Measurements from ENCODE around the gene ROR2. TPM values are rescaled to one million over a fixed set of nuclear protein-coding genes. Genes with fewer than 3 reads are reported as not detected.
"Not testable (repeated sequence)": the region's sequence is repeated elsewhere in the genome, so short reads cannot be mapped to it uniquely, and the experiment has no call there.

The ROR2 gene
- polyA plus RNA-seq, 3 donors: 14.1 to 17.3 (median 14.2) TPM

DNA sequence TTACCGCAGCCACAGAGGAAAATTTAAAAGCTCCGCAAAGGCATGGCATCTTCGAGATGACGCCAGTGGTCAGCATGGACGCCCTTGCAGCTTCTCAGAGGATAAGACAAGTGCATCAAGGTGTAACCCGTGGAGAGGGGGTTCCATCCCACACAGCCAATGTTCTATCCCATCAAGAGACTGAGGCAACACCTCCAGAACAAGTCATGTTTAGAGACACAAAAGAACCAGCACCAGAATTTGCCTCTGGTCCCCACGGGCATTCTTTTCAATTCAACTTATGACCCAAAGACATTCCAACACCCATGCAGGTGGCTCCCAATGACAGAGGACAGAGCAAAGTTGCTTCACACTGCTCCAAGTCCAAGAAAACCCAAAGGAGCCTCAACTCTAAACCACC is 20.7 kb downstream of the ROR2 start:
- no peak for DNase-seq (ENCODE audit: low read depth in 3 of 3, low spot score in 2 of 3)

DNA sequence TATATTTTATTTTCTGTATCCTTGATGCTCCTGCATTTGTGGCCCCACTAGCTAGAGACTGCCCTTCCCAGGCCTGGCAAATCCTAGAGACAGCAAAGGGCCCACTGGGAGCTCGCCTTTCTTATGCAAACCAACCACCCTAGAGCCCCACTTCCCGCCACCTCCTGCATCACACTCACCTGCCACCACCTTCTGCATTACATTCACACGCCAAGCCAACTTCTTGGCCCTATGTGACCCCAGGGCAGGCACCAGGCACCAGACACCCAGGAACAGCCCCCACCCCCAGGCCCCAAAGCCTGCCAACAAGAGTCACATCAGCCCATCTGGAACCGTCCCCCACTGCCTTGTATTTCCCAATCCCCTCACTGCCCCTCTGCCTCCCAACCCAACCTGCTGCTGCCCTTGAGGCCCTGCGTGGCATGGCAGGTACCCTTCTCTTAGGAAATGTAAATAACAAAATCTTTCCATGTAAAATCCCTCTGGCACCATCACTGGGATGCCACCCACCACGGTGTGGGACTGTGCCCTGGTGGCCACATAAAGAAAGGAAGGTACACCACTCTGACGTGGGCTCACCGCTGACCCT is 22.0 kb downstream of the ROR2 start:
- DNase-seq (ENCODE audit: low read depth in 3 of 3, low spot score in 2 of 3): no peak

DNA sequence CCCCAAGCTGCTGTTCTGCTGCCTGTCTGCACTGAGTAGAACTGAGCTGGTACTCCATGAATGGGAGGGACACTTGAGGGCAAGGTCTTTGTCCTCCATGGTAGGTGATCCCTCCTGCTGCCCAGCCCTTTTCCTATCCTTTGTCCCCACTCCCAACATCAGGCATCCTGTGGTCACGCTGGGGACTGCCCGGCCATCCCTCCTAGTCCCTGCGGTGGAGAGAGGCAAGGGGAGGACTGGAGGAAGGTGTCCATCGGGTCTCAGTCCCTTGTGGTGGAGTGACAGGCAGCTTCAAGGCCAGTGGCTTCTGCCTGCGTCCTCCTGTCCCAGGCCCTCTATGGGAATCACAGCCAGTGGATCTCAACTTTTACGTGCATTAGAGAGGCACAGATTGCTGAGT is 25.9 kb downstream of the ROR2 start:
- DNase-seq (ENCODE audit: low read depth in 3 of 3, low spot score in 2 of 3): no peak

DNA sequence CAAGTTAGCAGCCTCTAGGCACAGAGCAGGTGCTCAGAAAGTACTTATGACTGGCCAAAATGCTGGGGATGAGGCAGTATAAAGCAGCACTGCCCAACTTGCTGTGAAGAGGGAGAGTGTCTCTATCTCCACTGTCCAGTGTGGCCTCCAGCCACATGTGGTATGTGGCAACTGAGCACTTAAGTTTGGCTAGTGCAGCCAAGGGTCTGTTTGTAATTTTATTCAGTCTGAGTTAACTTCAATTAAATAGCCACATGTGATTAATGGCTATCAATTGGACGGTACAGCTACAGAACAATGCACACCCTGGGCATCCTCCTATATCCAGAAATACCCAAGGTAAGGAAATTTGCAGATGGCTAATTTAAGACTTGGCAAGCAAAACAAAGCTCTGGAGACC is 26.9 kb downstream of the ROR2 start:
- DNase-seq (ENCODE audit: low read depth in 3 of 3, low spot score in 2 of 3): no peak

DNA sequence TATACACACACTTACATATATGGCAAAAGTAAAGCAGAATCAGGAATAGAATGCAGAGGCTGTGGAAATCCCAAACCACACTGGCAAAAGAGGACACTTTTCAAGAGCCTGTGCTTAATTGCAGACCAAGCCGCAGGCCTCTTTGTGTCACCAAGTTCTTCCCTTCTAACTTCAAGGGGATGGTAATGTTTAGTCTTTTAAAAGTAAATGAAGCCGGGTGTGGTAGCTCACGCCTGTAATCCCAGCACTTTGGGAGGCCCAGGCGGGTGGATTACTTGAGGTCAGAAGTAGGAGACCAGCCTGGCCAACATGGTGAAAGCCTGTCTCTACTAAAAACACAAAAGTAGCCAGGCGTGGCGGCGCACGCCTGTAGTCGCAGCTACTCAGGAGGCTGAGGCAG is 28.7 kb downstream of the ROR2 start:
- DNase-seq (ENCODE audit: low read depth in 3 of 3, low spot score in 2 of 3): no peak

DNA sequence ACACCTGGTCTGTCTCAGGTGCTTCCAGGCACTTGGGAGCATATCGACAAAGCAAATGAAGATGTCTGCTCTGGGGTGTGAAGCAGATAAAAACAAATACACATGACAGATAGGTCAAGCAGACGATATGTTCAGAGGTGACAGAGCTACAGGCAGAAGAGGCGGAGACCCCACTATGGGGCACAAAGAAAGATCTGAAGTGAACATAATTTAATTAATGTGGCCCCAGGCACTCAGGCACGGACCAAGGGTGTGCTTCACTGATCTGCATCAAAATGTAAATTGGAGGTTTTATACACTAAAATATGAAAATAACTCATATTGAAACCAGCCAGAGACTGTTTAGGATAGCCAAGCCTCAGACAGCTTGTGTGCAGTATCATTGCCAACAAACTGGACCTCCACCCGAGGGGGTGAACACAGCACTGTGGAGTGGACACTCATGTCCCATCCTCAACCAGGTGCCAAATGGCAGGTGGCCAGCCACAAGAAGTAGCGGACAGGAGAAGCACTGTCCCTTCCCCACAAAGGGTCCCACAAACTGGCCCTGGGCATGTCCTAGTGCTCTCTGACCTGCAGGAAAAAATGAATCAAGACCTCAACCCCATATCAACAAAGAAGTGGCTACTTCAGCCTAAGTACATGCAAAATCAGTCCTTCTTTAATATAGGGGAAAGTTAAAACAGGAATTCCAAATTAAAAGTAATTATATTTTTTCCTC is 29.2 kb downstream of the ROR2 start:
- DNase-seq (ENCODE audit: low read depth in 3 of 3, low spot score in 2 of 3): no peak

DNA sequence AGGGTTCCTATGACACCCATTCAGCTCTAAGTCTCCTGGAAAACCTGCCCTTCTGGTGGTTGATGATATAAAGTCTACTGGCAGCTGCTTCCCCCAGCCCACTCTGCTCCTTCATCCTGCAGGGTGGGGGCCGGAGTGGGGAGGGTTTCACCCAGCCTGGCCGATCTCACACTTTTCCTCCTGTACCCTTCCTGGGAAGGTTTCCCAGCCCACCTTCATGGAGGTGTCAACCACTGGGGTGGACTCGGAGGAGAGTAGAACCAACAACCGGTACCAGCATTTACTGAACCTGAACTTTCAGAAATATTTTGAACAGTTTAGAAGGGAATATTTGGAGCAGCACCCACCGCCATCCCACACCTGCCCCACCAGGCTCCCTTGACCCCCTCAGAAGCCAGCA is 30.4 kb downstream of the ROR2 start:
- no peak for DNase-seq (ENCODE audit: low read depth in 3 of 3, low spot score in 2 of 3)

DNA sequence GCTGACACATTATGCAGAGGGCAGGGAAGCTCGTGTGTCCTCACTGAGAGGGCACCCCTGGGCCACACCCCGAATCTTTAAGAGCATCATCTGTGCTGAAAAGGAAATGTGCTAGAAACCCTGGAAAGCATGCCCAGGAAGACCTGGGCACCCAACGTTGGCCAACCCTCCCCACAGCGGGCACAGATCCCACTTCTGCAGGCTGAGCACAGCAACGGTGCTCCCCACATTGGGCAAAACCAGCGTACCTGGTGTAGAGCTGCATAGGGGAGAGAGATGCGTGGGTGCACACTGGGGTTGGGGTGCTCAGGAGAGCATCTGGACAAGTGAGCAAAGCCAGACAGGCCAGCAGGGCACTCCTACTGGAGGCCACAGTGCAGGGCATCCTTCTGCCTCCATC is 32.6 kb downstream of the ROR2 start:
- DNase-seq (ENCODE audit: low read depth in 3 of 3, low spot score in 2 of 3): no peak

DNA sequence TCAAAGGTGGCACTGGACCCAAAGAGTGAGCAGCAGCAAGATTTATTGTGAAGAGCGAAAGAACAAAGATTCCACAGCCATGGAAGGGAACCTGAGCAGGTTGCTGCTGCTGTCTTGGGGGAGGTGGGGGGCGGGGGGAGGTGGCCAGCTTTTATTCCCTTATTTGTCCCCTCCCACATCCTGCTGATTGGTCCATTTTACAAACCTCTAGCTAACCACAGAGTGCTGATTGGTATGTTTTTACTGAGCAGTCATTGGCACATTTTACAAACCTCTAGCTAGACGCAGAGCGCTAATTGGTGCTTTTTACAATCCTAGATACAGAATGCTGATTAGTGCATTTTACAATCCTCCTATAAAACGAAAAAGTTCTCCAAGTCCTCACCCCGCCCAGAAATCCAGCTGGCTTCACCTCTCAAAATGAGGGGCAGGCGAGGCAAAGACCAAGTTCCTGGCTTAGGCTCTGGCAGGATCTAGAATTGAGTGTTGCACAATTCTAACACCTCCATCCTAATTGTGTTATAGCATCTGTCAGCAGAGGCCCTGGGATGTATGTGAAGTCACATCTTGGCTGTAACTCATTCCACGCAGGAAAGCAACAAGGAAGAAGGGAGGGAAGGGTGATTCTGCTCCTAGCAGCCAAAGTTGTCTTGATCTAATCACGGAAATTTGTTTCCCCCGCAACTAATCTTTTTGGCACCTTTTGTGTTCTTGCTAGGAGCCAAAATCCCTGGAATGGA is 34.3 kb downstream of the ROR2 start:
- DNase-seq (ENCODE audit: low read depth in 3 of 3, low spot score in 2 of 3): no peak

DNA sequence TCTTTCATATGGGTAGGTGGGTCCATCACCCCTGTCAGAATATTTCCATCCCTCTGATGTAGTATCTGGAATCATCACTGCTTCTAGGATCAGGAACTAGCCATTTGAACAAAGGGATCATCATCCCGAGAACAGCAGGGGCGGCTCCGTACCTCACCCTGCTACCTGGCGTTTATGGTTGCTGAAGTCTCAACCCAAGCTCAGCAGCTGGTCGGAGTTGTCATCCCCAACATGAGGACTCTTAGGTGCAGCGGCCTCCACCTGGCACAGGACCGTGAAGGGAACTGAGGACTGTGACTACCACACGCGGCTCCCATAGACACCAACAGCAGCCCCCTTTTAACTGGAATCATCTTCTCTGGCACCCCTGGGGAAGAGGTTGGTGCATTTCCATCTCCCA is 35.1 kb downstream of the ROR2 start:
- no peak for DNase-seq (ENCODE audit: low read depth in 3 of 3, low spot score in 2 of 3)

DNA sequence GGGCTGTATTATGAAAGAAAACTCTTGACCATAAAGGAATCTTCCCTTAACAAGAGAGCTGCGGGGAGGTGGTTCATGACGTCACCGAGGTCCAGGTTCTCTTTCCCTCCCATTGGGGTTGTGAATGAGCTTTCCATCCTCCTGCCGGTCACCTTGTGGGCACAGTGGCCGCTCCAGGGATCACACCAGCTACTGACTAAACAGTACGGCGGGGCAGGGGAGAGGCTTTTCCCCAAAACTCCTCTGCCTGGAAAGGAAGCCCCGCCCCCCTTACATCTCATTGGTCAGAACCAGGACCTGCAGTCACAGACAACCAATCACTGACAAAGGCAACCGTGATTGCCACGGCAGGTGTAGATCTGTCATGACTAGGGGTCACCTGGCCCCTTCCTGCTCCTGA is 35.6 kb downstream of the ROR2 start:
- DNase-seq (ENCODE audit: low read depth in 3 of 3, low spot score in 2 of 3): no peak

DNA sequence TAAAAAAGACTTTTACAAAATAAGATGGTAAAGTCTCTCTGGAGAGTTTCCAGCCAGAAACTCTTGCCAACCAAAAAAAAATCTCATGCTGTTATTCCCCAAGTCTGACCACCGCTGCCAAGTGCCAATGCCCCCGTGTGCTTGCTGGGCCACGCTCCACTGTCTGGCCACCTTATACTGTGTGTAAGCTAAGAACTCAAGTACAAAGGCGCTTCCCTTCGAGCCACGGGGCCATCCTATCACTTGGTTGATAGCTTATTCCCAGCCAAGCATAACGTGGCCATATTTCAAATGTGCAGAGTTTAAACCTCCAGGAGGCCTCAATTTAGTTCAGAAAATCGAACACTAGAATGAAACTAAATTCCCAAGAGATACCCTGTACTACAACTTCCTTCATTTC is 36.0 kb downstream of the ROR2 start:
- DNase-seq (ENCODE audit: low read depth in 3 of 3, low spot score in 2 of 3): no peak

DNA sequence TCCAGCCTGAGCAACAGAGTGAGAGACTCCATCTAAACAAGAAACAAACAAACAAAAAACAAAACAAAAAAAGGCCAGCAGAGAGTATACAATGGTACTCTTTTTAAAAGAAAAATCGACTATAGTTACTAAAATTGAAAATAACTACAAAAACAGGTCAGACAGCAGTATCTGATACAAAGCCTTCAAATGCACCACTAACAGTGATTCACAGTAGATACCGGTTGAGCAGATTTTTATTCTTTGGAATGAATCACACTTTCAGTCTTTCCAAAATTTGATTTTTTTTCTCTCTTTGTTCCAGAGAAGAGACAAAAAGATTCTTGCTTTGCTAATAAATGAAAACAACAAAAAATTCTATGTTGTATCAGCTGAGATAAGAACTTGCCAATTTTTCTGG is 36.9 kb downstream of the ROR2 start:
- no peak for DNase-seq (ENCODE audit: low read depth in 3 of 3, low spot score in 2 of 3)

DNA sequence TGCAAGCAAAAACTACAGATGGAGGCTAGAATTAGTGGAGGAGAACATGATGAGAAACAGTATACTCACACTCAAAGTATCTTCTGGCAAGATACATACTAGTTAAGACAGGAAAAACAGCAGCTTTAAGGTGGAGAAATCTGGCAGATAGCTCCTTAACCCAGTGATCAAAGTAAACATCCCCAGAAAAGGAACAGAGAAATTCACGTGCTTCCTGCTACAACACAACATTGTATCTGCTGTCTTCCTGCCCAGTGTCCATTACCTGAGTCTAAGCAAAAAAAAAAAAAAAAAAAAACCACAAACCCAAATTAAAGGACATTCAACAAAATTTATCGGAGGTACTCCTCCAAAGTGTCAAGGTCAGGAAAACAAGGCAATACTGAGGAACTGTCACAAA is 38.4 kb downstream of the ROR2 start:
- DNase-seq (ENCODE audit: low read depth in 3 of 3, low spot score in 2 of 3): no peak

DNA sequence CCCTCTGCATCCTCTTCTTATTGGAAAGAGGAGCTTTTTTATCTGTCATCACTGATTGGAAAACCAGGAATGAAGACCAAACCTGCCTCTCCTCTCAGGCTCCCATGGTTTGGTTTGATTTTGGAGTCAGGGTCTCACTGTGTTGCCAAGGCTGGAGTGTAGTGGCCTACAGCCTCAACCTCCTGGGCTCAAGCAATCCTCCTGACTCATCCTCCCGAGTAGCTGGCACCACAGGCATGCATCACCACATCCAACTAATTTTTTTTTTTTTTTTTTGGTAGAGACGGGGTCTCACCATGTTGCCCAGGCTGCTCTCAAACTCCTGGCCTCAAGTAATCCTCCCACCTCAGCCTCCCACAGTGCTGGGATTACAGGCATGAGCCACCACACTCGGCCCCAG is 40.8 kb downstream of the ROR2 start:
- not testable (repeated sequence) for DNase-seq (ENCODE audit: low read depth in 3 of 3, low spot score in 2 of 3)

DNA sequence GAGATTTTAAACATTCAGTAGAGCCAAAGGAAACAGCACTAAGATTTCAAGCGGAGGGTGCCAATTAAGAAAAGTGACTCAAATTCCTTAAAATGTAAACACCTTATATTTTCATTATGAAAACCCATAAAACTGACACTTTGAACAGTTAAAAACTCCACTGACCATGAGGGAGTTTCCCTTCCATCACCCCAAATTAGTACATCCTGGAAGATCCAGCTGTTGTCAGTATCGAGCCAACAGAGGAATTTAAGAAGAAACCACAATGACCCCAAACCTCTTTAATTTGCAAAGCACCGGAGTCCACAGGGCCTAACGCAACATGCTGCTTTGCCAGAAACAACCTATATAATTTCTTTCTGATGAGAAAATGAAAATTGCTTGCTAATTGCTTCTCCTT is 41.3 kb downstream of the ROR2 start:
- DNase-seq (ENCODE audit: low read depth in 3 of 3, low spot score in 2 of 3): no peak

DNA sequence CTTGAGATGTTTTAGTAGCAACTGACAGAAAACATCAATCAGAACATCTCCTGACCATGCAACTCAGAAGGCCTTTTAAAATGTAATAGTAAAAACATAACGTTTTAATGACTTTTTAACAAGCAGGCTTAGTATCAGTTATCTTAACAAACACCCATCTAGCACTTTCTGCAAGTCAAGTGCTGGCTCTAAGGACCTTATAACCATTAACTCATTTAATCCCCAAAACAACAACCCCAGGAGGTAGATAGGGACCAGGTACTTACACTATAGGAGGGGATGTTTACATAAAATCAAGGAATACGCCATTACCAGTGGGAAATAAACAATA is 41.8 kb downstream of the ROR2 start:
- no peak for DNase-seq (ENCODE audit: low read depth in 3 of 3, low spot score in 2 of 3)

DNA sequence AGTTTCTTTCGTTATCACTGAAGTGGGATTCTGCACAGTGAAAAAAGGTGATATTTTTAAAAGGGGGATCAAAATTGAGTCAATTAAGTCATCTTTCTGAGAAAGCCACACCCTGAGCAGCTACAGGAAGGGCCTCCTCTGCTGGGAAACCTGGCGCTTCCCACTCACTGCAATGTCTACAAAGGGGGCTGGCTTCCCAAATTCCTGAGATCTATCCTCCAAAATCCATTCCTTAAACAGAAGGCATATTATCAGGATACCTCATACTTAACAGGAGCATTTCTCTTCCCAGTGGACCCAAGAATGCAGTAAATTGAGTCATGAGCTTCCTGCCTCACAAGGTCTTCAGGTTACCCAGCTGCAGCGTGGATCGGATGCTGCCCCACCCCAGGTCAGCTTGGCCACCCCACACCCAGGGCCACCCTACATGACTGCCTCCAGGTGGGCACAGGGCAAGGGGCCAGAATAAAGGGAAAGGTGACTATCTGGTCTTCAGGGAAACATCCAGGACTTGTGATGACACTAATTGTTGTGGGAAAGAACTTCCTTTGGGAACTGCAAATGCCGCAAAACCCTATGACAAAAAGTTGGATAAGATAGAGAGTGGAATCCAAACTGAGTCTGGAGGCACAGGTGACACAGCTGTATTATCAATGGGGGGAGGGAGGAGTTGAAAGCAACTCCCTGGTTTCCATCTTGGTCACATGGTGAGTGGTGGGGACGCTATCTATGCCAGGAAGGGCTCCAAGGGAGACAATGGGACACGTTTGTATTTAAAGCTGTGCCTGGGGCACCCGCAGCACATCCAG is 42.3 kb downstream of the ROR2 start:
- DNase-seq (ENCODE audit: low read depth in 3 of 3, low spot score in 2 of 3): no peak

DNA sequence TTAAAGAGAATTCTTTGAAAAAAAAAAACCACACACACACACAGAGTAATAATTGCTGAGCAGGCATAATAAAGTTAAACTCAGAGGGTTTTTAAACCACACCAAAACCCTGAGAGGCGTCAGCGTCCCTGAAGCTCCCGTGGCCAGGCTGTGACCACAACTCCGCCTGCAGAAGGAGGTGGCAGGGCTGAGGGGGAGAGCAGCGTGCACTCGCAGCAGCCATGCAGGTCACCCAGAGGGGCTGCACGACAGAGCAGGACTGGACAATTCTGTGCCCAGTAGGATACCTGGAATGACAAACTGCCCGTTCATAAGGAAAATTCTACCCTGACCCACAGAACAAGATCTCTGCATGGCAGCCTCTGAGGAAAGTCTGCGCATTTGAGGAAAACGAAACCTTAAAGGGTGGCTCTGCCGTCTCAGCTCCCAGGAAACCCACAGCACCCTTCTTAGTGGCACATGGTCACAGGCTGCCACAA is 44.0 kb downstream of the ROR2 start:
- no peak for DNase-seq (ENCODE audit: low read depth in 3 of 3, low spot score in 2 of 3)

DNA sequence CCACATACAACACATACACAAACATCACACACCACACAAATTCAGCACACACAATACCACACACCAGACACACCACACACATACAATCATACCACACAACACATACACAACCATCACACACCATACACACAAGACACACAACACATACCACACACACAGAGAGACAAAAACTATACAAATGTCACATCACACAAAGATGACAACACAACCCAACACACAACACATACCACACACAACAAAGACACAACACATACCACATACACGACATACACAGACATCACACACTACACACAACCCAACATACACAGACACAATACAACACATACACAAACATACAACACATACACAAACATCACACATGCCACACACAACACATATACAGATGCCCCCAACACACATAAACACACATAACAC is 44.8 kb downstream of the ROR2 start:
- DNase-seq (ENCODE audit: low read depth in 3 of 3, low spot score in 2 of 3): no peak

DNA sequence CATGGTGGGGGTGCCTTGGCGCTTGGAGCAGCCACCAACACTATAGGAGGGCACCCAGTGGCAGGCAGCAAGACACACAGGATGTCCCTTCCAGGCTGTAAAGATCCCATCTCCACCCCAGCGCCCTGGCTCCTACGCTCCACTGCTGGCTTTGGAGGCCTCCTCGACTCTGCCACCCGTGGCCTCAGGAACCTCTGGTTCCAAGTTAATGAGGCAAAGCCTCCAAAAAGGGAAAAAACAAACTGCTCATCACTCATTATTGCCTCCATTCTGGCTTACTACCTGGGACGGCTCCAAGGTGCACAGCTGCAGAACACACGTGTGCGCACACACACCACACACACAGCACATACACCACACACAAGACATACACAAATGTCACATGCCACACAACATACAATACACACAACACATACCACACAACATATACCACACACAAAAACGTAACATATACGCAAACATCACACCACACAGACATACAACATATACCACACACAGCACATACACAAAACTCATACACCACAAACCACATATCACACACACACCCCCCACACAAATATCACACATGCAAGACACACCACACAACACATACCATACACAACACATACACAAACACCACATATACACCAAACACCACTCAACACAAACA is 45.3 kb downstream of the ROR2 start:
- DNase-seq (ENCODE audit: low read depth in 3 of 3, low spot score in 2 of 3): no peak

Measured in right renal cortex interstitium (tissue), 3 donors.